Measurements from ENCODE around the gene TTC28. TPM values are rescaled to one million over a fixed set of nuclear protein-coding genes. Genes with fewer than 3 reads are reported as not detected.
A peak's percentile ranks its signal among the peaks of the same experiment; 100 is the strongest.

Gene TTC28
- total RNA-seq, 4 donors from 2014 or later, result 49.8 to 99.7 (median 79.7) TPM

DNA sequence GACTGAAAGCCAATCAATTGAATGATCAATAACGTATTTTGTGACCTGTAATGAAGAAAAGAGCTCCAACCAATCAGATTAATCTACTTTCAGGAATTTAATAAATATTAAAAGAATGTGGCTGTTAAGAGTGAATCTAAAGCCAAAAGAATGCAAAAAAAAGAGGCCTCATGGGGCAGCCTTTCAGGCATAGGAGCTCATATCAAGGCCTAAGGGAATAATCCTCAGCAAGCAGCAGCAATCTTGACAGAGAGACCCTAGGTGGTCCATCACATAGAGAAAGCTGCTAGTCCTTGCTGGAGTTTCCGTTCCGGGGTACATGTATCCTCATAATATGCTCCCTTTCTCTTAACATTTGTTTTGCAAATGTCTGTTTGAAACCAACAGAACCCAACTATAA lies 447.4 kb downstream of the TTC28 start:
- intact Hi-C loops (cut with DNase I), result no loop called here
- WGBS, 2 donors, result 89 to 90% methylated on average over 3 of the region's 3 CpGs

DNA sequence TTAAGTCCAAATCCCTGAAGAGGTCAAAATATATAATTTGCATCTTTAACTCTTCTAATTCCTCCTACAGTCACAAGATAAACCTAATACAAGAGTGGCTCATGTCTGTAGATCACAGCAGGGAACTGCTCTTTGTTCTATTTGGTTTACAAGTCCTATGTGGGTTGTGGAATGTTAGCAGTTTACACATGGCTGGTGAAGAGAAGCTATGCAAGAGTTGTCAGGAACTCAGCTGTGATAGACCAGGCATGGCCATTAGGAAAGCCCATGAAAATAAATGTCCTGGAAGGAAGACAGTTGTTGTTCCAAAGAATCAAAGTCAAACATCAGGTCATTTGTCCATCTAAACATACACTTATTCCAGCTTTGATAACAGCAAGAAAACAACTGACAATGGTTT lies 448.2 kb downstream of the TTC28 start:
- intact Hi-C loops (cut with DNase I), result no loop called here
- H3K27ac ChIP-seq, result peak overlapping the region; percentile 57 to 66 (median 57)
- TF ChIP-seq, protein P1, sequence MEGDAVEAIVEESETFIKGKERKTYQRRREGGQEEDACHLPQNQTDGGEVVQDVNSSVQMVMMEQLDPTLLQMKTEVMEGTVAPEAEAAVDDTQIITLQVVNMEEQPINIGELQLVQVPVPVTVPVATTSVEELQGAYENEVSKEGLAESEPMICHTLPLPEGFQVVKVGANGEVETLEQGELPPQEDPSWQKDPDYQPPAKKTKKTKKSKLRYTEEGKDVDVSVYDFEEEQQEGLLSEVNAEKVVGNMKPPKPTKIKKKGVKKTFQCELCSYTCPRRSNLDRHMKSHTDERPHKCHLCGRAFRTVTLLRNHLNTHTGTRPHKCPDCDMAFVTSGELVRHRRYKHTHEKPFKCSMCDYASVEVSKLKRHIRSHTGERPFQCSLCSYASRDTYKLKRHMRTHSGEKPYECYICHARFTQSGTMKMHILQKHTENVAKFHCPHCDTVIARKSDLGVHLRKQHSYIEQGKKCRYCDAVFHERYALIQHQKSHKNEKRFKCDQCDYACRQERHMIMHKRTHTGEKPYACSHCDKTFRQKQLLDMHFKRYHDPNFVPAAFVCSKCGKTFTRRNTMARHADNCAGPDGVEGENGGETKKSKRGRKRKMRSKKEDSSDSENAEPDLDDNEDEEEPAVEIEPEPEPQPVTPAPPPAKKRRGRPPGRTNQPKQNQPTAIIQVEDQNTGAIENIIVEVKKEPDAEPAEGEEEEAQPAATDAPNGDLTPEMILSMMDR (IDR thresholded peaks at IDR 0.05), result no peak
- no peak for TF ChIP-seq POLR2A (IDR thresholded peaks at IDR 0.05)
- H3K4me1 ChIP-seq, result peaks cover 17 to 18% of the 10 kb centered on the region in 2 donors
- H3K27me3 ChIP-seq, result no peaks in the 10 kb centered on the region
- H3K9me3 ChIP-seq, result no peaks in the 10 kb centered on the region
- peak; percentile 40 to 42 for DNase-seq
- no peaks in the 10 kb centered on the region for H3K36me3 ChIP-seq
- no peak overlapping the region for H3K4me3 ChIP-seq (replicated peaks in 1 of 3)

More for the DNA sequence above, 447.4 kb downstream of the TTC28 start:
- Histone ChIP-seq H3K4me3 (replicated peaks in 1 of 3) (no peak overlapping the region), H3K36me3 (no peaks in the 10 kb centered on the region), H3K9me3 (no peaks in the 10 kb centered on the region), H3K27ac (peak overlapping the region; percentile 31 to 66 (median 49)), H3K27me3 (no peaks in the 10 kb centered on the region), H3K4me1 (peaks cover 18 to 23% of the 10 kb centered on the region in 2 donors)
- TF ChIP-seq POLR2A (IDR thresholded peaks at IDR 0.05), result no peak
- TF ChIP-seq, protein P1 (IDR thresholded peaks at IDR 0.05), result no peak
- no peak for DNase-seq

DNA sequence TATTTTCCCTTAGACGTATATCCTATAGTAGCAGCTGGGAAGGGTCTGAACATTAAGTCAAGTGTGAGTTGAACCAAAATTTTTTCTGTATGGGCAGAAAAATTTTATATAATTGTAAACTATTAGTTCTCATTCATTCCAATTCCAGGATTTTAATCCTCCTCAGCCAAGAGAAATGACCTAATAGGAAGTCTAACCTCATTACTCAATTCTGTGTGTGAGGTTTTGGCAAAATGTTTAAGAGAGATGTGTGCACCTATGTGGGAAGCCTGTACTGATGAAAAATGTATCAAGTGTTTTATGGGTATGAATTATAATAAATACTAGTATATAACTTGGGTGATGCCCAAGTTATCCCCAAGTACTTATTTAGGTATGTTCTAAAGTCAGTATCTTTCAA lies 449.0 kb downstream of the TTC28 start:
- Histone ChIP-seq H3K27ac (peak overlapping the region; percentile 57 to 66 (median 57)), H3K9me3 (no peaks in the 10 kb centered on the region), H3K4me1 (peaks cover 17 to 18% of the 10 kb centered on the region in 2 donors), H3K27me3 (no peaks in the 10 kb centered on the region), H3K4me3 (replicated peaks in 1 of 3) (no peak overlapping the region), H3K36me3 (no peaks in the 10 kb centered on the region)
- 76 to 78% methylated on average over 1 of the region's 1 CpG for WGBS, 2 donors
- TF ChIP-seq POLR2A (IDR thresholded peaks at IDR 0.05), result no peak
- TF ChIP-seq, protein P1 (IDR thresholded peaks at IDR 0.05), result no peak
- DNase-seq, result no peak
- intact Hi-C loops (cut with DNase I), result no loop called here

DNA sequence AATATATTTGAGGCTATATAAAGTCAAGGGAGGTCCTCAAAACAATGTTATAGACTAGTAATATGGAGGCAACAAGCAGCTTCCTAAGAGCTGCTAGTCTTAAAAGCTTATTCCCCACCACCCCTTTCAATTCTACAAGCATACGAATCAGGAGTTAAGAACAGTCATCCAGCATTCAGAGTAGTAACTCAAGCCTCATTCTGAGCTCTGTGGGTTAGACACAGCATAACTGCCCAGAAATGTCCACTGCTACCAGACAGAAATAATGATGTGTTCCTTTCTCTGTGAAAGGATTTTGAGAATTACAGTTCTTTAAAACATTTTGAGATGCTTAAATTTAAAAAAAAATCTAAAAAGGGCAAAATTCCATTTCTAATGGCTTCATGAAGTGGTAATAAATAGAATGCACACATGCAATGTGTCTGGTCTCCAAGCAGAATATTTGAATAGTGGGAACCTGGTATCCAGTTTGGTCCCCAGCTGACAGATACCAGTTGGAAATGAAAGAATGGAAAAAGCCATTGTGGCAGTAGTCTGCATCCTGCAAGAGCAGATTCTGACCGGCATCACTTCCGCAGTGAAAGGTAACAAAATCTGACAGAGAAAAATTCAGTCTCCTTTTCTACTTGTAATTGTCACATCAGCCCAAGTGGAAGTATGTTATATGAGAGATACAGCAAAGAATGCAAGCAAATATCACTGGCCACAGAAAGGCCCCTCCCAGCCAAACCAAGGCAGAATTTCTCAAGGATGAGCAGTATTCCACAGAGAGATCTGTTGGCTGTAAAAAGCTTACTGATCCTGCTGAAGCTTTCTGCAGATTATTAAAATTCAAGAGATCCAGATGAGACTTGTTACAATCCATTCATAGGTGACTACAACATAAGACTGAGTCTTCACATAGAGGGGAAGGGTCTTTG lies 449.8 kb downstream of the TTC28 start:
- Histone ChIP-seq H3K4me1 (peaks cover 17 to 18% of the 10 kb centered on the region in 2 donors), H3K9me3 (no peaks in the 10 kb centered on the region), H3K36me3 (no peaks in the 10 kb centered on the region), H3K27ac (peak overlapping the region in 1 of 3 donors; percentile 57), H3K27me3 (no peaks in the 10 kb centered on the region), H3K4me3 (replicated peaks in 1 of 3) (no peak overlapping the region)
- WGBS, 2 donors, result 83 to 90% methylated on average over 3 of the region's 3 CpGs
- intact Hi-C loops (cut with DNase I), result no loop called here
- DNase-seq, result no peak
- TF ChIP-seq POLR2A (IDR thresholded peaks at IDR 0.05), result no peak
- TF ChIP-seq, protein P1 (IDR thresholded peaks at IDR 0.05), result no peak

DNA sequence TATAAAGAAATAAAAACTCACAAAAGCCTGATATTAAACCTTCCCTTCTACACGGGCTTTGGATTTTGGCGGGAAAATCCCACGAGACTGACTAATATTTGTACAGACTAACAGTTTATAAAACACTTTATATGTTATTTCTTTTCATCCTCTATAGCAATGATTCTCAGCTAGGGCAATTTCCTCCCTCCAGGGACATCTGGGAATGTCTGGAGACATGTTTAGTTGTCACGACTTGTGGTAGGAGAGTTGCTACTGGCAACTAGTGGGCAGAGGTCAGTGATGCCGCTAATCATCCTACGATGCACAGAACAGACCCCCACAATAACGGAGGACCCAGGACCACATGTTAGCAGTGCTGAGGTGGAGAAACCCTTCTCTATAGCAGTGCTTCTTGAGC lies 455.8 kb downstream of the TTC28 start:
- Histone ChIP-seq H3K4me3 (replicated peaks in 1 of 3) (no peak overlapping the region), H3K9me3 (no peaks in the 10 kb centered on the region), H3K27me3 (no peaks in the 10 kb centered on the region), H3K36me3 (no peaks in the 10 kb centered on the region), H3K4me1 (peaks cover 0 to 5% of the 10 kb centered on the region in 2 donors), H3K27ac (no peak overlapping the region)
- WGBS, 2 donors, result 71 to 76% methylated on average over 7 of the region's 7 CpGs
- DNase-seq, result no peak
- TF ChIP-seq POLR2A (IDR thresholded peaks at IDR 0.05), result no peak
- TF ChIP-seq, protein P1 (IDR thresholded peaks at IDR 0.05), result no peak
- intact Hi-C loops (cut with DNase I), result no loop called here

Measured in thyroid gland (tissue), 4 donors.